GM12873 (cell line): Measurements from ENCODE around the gene SLC39A6.

ENCODE experiments used
- CTCF ChIP-seq: IDR thresholded peaks from 2 replicates; pipeline ENCODE4 v1.5.1; 2012; ENCODE audit warnings: low read depth, mild to moderate bottlenecking, moderate library complexity, low read length, control low read depth; ENCODE audit not compliant: insufficient read depth; ENCODE audit errors: missing control alignments

SLC39A6 gene

DNA sequence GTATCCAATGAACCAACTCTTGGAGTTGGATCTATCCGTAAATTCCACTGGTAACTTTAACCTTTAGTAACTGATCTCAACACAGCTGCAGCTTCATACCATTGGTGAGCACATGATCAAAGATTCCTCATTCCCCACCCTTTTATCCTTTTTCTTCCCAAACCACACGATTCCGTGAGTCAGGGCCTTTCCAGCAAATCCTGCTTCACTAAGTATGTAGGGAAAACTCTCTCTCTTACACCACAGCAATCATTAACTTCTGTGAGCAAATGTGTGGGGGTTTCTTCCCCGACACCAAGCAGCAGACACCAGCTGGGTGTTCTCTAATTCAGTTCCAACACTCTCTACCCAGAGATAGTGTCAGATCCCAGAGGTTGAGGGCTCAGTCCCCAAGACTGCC is 24.1 kb upstream of the SLC39A6 start:
- TF ChIP-seq CTCF = no peak

DNA sequence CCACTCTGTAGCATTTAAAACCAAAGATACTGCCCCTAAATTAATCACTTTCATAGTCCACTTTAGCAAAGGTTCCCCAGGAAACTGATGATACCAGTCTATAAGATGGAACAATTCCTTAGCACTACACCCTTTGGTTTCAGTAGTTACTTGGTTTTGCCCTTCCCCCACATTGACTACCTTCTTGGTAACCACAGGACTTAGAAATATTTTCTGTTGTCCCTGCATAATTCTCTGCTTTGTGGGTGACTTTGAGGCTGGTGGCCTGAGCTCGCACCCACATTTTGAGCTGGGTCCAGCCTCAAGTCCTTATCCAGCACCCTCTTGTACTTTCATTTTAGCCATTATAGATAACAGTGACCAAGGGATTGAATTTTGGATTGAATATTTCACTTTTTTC is 23.6 kb upstream of the SLC39A6 start:
- no peak for TF ChIP-seq CTCF

DNA sequence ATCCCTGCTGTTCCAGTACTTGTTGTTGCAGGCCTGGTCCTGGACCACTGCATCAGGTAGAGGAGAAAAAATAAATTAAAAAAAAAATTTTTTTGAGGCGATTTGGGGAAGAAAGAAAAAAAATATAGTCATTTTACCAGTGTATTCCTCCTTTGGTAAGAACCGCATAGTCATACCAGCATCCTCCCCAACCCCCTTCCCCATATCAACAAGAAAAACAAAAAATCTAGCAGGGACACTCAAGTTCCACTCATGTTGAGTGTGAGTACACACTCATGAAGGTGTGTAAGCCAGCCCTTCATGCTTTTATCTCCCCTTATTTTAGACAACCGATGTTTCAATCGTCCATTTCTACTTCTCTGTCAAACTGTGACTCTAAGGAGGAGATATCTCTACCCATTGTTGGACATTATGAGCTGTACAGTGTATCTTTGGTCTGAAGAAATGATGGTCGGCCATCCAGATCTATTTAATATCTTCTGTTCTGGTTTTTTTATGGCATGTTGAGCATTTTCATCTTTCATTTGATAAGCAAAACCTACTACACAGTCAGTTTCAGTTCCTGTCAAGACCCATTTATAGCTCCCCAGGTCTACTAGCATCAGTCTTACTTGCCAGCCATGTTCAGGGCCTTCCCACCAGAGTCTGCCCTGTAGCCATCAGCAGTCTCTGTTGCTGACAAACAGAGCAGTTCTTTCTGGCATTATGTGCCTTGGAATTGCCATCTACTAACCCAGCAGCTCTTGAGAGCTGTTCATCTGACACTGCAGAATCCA is 20.6 kb upstream of the SLC39A6 start:
- TF ChIP-seq CTCF = no peak

- no peak for TF ChIP-seq CTCF
These were observed 14.3 kb upstream of the SLC39A6 start for GRCh38 chr18:36143391-36143790.

- no peak for TF ChIP-seq CTCF
These were observed 13.6 kb upstream of the SLC39A6 start for GRCh38 chr18:36142751-36143150.

DNA sequence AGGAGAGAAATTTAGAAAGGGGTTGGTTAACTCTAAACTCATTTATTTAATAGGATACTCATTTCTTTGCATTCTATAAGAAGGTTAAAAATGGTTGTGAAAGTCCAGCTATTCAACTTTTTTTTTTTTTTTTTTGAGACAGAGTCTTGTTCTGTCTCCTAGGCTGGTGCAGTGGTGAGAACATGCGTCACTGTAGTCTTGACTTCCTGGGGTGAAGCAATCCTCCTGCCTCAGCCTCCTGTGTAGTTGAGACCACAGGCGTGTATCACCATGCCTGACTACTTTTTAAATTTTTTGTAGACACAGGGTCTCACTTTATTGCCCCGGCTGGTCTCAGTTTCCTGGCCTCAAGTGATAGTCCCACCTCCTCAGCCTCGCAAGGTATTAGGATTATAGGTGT is 12.4 kb upstream of the SLC39A6 start:
- TF ChIP-seq CTCF = no peak

DNA sequence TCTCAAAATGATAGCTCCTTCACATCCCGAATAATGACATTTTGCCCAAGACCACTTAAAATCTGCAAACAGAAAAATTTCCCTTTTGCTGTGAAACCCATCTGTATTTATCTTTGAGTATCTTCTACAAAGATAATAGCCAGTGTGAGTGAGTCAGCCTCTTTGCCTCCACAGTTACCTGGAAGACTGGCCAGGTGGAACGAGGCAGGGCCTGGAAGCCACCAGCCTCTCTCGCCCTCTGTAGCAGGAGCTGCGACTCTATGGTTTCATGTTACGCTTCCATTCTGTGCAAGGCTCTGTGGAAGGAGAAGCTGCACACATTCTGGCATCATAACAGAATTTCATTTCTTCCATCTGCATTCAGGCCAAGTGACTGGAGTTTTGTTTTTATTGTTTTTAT is 10.1 kb upstream of the SLC39A6 start:
- TF ChIP-seq CTCF = no peak
